GM19328 (cell line): ENCODE results near the gene N4BP2.

ENCODE experiments used
- ATAC-seq: cut with Tn5 transposase; IDR thresholded peaks from one replicate; pipeline ENCODE4 v1.9.1; 2021; ENCODE audit warnings: mild to moderate bottlenecking, moderate library complexity; ENCODE audit not compliant: unreplicated experiment

The N4BP2 gene

GRCh38 chr4:40149960-40150385, 93.3 kb downstream of the N4BP2 start:
- no peak for ATAC-seq

- ATAC-seq = no peak
Observed at GRCh38 chr4:40150932-40151331, 94.3 kb downstream of the N4BP2 start.

GRCh38 chr4:40152637-40153036, 96.0 kb downstream of the N4BP2 start:
- no peak for ATAC-seq

GRCh38 chr4:40157436-40157835, 100.8 kb downstream of the N4BP2 start:
- ATAC-seq = no peak

GRCh38 chr4:40160258-40160657, 103.6 kb downstream of the N4BP2 start:
- ATAC-seq = no peak

GRCh38 chr4:40164459-40164858, 107.8 kb downstream of the N4BP2 start:
- ATAC-seq = no peak

- ATAC-seq = no peak
Observed at GRCh38 chr4:40165916-40166315, 109.3 kb downstream of the N4BP2 start.

- no peak for ATAC-seq
Observed at GRCh38 chr4:40168070-40168469, 111.4 kb downstream of the N4BP2 start.

- ATAC-seq = no peak
Observed at GRCh38 chr4:40170588-40170987, 113.9 kb downstream of the N4BP2 start.

- peak; percentile 77 for ATAC-seq
Observed at GRCh38 chr4:40173470-40173875, 116.8 kb downstream of the N4BP2 start.

GRCh38 chr4:40176602-40177001, 120.0 kb downstream of the N4BP2 start:
- ATAC-seq = no peak

- ATAC-seq = no peak
Observed at GRCh38 chr4:40177591-40177990, 120.9 kb downstream of the N4BP2 start.

- no peak for ATAC-seq
Observed at GRCh38 chr4:40178672-40179071, 122.0 kb downstream of the N4BP2 start.

- ATAC-seq = no peak
Observed at GRCh38 chr4:40179360-40179759, 122.7 kb downstream of the N4BP2 start.

- no peak for ATAC-seq
Observed at GRCh38 chr4:40180356-40180755, 123.7 kb downstream of the N4BP2 start.

GRCh38 chr4:40182001-40182400, 125.4 kb downstream of the N4BP2 start:
- no peak for ATAC-seq

GRCh38 chr4:40182954-40183353, 126.3 kb downstream of the N4BP2 start:
- no peak for ATAC-seq

GRCh38 chr4:40183615-40184411, 127.2 kb downstream of the N4BP2 start:
- ATAC-seq = no peak

- ATAC-seq = peak; percentile 42
Observed at GRCh38 chr4:40185830-40186664, 129.4 kb downstream of the N4BP2 start.

GRCh38 chr4:40186665-40187014, 130.0 kb downstream of the N4BP2 start:
- ATAC-seq = no peak

GRCh38 chr4:40187386-40187906, 130.8 kb downstream of the N4BP2 start:
- no peak for ATAC-seq

GRCh38 chr4:40190019-40190418, 133.4 kb downstream of the N4BP2 start:
- no peak for ATAC-seq
